B cell (primary cell): ENCODE measurements around the gene OR6J1. TPM values are rescaled to one million over a fixed set of nuclear protein-coding genes. Genes with fewer than 3 reads are reported as not detected.

Experiments
- ATAC-seq: fragments of 200-7000 bp; cut with Tn5 transposase; one replicate; pipeline ENCODE4 v1.10.0; 2021; ENCODE audit warnings: low read depth, mild to moderate bottlenecking, moderate number of reproducible peaks, moderate library complexity
- CTCF ChIA-PET: fragments of 350-600 bp; sonication (Branson Sonifier 250); formaldehyde crosslinking; loops from one replicate; lab custom pipeline; 2021; ENCODE audit warnings: antibody characterized with exemption, inconsistent platforms; lab: Charles Lee
- POLR2A ChIA-PET: fragments of 350-600 bp; sonication (Branson Sonifier 250); formaldehyde crosslinking; loops from one replicate; lab custom pipeline; 2021; ENCODE audit warnings: antibody characterized with exemption; lab: Charles Lee
- DNase-seq: peaks from one replicate; pipeline ENCODE4 v3.0.0; 2013
- H2AFZ ChIP-seq: 2 replicates; pipeline ENCODE4 v1.6.1; 2012; ENCODE audit warnings: mild to moderate bottlenecking, low read depth, low read length; ENCODE audit not compliant: insufficient read depth, poor library complexity, severe bottlenecking
- H3K27ac ChIP-seq, 2 donors: 1 replicate in 1 of 2; 2 replicates in 1 of 2; pipeline ENCODE4 v1.5.1; 2012 to 2013; ENCODE audit warnings: low read length in 2 of 2, mild to moderate bottlenecking in 2 of 2, moderate library complexity in 1 of 2
- H3K27me3 ChIP-seq, 4 experiments: fragments of 200-600 bp in 1 of 4; sonication (generic) in 1 of 4; replicated peaks in 1 of 4; 1 replicate in 2 of 4; 2 replicates in 2 of 4; pipeline versions ENCODE4 v1.6.1 to v1.7.0; 2013 to 2016; ENCODE audit warnings: low read length in 3 of 4, mild to moderate bottlenecking in 2 of 4, mixed read lengths in 1 of 4, moderate library complexity in 1 of 4; ENCODE audit not compliant: insufficient read depth in 4 of 4, control insufficient read depth in 3 of 4; ENCODE audit errors: control extremely low read depth in 1 of 4
- H3K36me3 ChIP-seq, 2 experiments: replicated peaks in 1 of 2; 1 replicate in 1 of 2; 2 replicates in 1 of 2; pipeline versions ENCODE4 v1.6.1 to v1.7.1; 2013; ENCODE audit warnings: low read length in 1 of 2; ENCODE audit not compliant: insufficient read depth in 2 of 2, control insufficient read depth in 1 of 2; ENCODE audit errors: control extremely low read depth in 1 of 2, extremely low read depth in 1 of 2
- H3K4me1 ChIP-seq, 2 donors: fragments of 200-600 bp in 1 of 2; sonication (generic) in 1 of 2; 1 replicate in 1 of 2; 2 replicates in 1 of 2; pipeline versions ENCODE4 v1.5.1 to v1.6.1; 2013 to 2017; ENCODE audit warnings: low read length in 2 of 2; ENCODE audit not compliant: control insufficient read depth in 2 of 2, insufficient read depth in 2 of 2
- H3K4me2 ChIP-seq: replicated peaks from 2 replicates; pipeline ENCODE3; 2012; ENCODE audit warnings: mild to moderate bottlenecking, low read depth, low read length; ENCODE audit not compliant: poor library complexity, severe bottlenecking
- H3K4me3 ChIP-seq, 5 experiments: fragments of 200-600 bp in 1 of 5; sonication (generic) in 1 of 5; 1 replicate in 3 of 5; 2 replicates in 2 of 5; pipeline versions ENCODE4 v1.5.1 to v1.7.0; 2011 to 2016; ENCODE audit warnings: low read length in 4 of 5, mild to moderate bottlenecking in 4 of 5, low read depth in 2 of 5, control low read depth in 1 of 5, moderate library complexity in 1 of 5; ENCODE audit not compliant: insufficient read depth in 1 of 5; ENCODE audit errors: control extremely low read depth in 1 of 5, extremely low read depth in 1 of 5
- H3K79me2 ChIP-seq: fragments of 200-600 bp; sonication (generic); one replicate; pipeline ENCODE4 v1.6.0; 2016; ENCODE audit warnings: low read length; ENCODE audit not compliant: control insufficient read depth, insufficient read depth
- H3K9ac ChIP-seq: fragments of 200-600 bp; sonication (generic); 2 replicates; pipeline ENCODE4 v1.6.1; 2017; ENCODE audit warnings: mild to moderate bottlenecking, low read length, moderate library complexity
- H3K9me3 ChIP-seq, 3 donors: one replicate each; pipeline versions ENCODE4 v1.6.1 to v1.7.1; 2013; ENCODE audit warnings: low read length in 2 of 3; ENCODE audit not compliant: control insufficient read depth in 2 of 3, insufficient read depth in 1 of 3; ENCODE audit errors: control extremely low read depth in 1 of 3
- H4K20me1 ChIP-seq: 2 replicates; pipeline ENCODE4 v1.6.0; 2012; ENCODE audit warnings: mild to moderate bottlenecking, low read length; ENCODE audit not compliant: insufficient read depth, control insufficient read depth, poor library complexity, severe bottlenecking
- H3K27ac Mint-ChIP-seq: one replicate; pipeline ENCODE4 v1.8.0; 2021; ENCODE audit warnings: mixed read lengths
- H3K27me3 Mint-ChIP-seq: one replicate; pipeline ENCODE4 v1.8.0; 2021; ENCODE audit warnings: mixed read lengths
- H3K4me1 Mint-ChIP-seq: one replicate; pipeline ENCODE4 v1.8.0; 2021; ENCODE audit warnings: mixed read lengths
- H3K4me3 Mint-ChIP-seq: one replicate; pipeline ENCODE4 v1.8.0; 2021; ENCODE audit warnings: mixed read lengths
- H3K9me3 Mint-ChIP-seq: one replicate; pipeline ENCODE4 v1.8.0; 2022; ENCODE audit warnings: mixed read lengths; ENCODE audit not compliant: insufficient read depth
- CTCF ChIP-seq: fragments of 200-600 bp; IDR thresholded peaks from one replicate; pipeline ENCODE4 v1.8.0; 2022; ENCODE audit warnings: antibody characterized with exemption, mild to moderate bottlenecking
- EZH2 ChIP-seq: IDR thresholded peaks from 2 replicates; pipeline ENCODE4 v1.6.1; 2012; ENCODE audit warnings: borderline replicate concordance, low read depth, mild to moderate bottlenecking, moderate library complexity, low read length; ENCODE audit not compliant: insufficient read depth, poor library complexity, severe bottlenecking
- WGBS: methylation state at CpG from one replicate; pipeline ENCODE4 v1.1.5; 2013; ENCODE audit warnings: missing lambda C conversion rate; ENCODE audit not compliant: insufficient coverage; 5-methylcytosine and 5-hydroxymethylcytosine counted together
- intact Hi-C: fragments of 100-400 bp; cut with micrococcal nuclease; formaldehyde crosslinking; loops from one replicate; pipeline ENCODE4 v1.10.0; 2022
- polyA plus RNA-seq: library from polyadenylated mRNA; depleted of rRNA; stranded (reverse); fragments of >200 nt; gene quantifications from 2 replicates; pipeline ENCODE4 v1.2.3, GENCODE V29; 2012
- total RNA-seq, 2 donors: library from RNA; stranded (reverse); fragments of 120-200 nt in 1 of 2; gene quantifications; 1 replicate in 1 of 2; 2 replicates in 1 of 2; pipeline versions ENCODE4 v1.2.3 to v1.2.4, GENCODE V29; 2013 to 2022

OR6J1 gene
- total and polyA plus RNA-seq, 2 donors (not counting 1 experiment from before 2014, with no cell fraction given) = not detected

GRCh38 chr14:22660654-22661053, 16.5 kb upstream of the OR6J1 start:
- Histone ChIP-seq H3K4me2 (no peak overlapping the region), H3K79me2 (no peaks in the 10 kb centered on the region), H2AFZ (no peak overlapping the region), H3K4me3 (no peak overlapping the region), H3K27me3 (no peaks in the 10 kb centered on the region), H3K27ac (no peak overlapping the region), H4K20me1 (no peaks in the 10 kb centered on the region), H3K9me3 (no peaks in the 10 kb centered on the region), H3K4me1 (no peaks in the 10 kb centered on the region), H3K36me3 (no peaks in the 10 kb centered on the region), H3K9ac (no peak overlapping the region)
- ATAC-seq = no peak
- Mint-ChIP-seq H3K27me3 (no peaks in the 10 kb centered on the region), H3K27ac (no peak overlapping the region), H3K4me1 (no peaks in the 10 kb centered on the region), H3K4me3 (no peak overlapping the region), H3K9me3 (no peaks in the 10 kb centered on the region)
- intact Hi-C loops = no loop called here
- TF ChIP-seq EZH2 = no peak
- TF ChIP-seq CTCF = no peak
- DNase-seq = no peak
- POLR2A ChIA-PET = no interaction called here
- no CpG with 5 or more reads among the region's 4 CpGs for WGBS
- CTCF ChIA-PET = interaction anchor here (0.9 to 6.4 kb wide), 3 partner anchors 71 to 193 kb away, joined by 3 to 74 read pairs (median 40); partner anchors contain the start of gene DAD1

- no peak for TF ChIP-seq CTCF
- no peak for TF ChIP-seq EZH2
- no peaks in the 10 kb centered on the region for H3K27me3 Mint-ChIP-seq
- H3K4me1 Mint-ChIP-seq = no peaks in the 10 kb centered on the region
- H3K4me3 Mint-ChIP-seq = no peak overlapping the region
- WGBS = 75% methylated on average over 1 of the region's 1 CpG
- intact Hi-C loops = loop anchor here (1.0 kb wide), 1 partner anchor 194 kb away; no protein-coding TSS in a partner anchor
- ChIA-PET CTCF (interaction anchor here (0.6 to 6.4 kb wide), 11 partner anchors 8 to 242 kb away, joined by 3 to 74 read pairs (median 5); partner anchors contain the start of genes OR6J1 and OXA1L), POLR2A (no interaction called here)
- H3K9me3 ChIP-seq = no peaks in the 10 kb centered on the region
- H3K36me3 ChIP-seq = no peaks in the 10 kb centered on the region
- H3K4me2 ChIP-seq = no peak overlapping the region
- no peak for ATAC-seq
- H3K27ac Mint-ChIP-seq = no peak overlapping the region
- H3K9ac ChIP-seq = no peak overlapping the region
- DNase-seq = no peak
- no peaks in the 10 kb centered on the region for H4K20me1 ChIP-seq
- no peaks in the 10 kb centered on the region for H3K79me2 ChIP-seq
- no peaks in the 10 kb centered on the region for H3K9me3 Mint-ChIP-seq
- H2AFZ ChIP-seq = no peak overlapping the region
- no peaks in the 10 kb centered on the region for H3K27me3 ChIP-seq
- H3K4me1 ChIP-seq = no peaks in the 10 kb centered on the region
- H3K27ac ChIP-seq = no peak overlapping the region
- H3K4me3 ChIP-seq = no peak overlapping the region
Measured at GRCh38 chr14:22658946-22659345, 14.8 kb upstream of the OR6J1 start.
